Hepatocyte (in vitro differentiated cells): Measurements from ENCODE around the gene ATF6. TPM values are rescaled to one million over a fixed set of nuclear protein-coding genes. Genes with fewer than 3 reads are reported as not detected.

Experiments used
- DNase-seq: peaks from one replicate; pipeline ENCODE4 v3.0.0-alpha.2; 2016; ENCODE audit warnings: low spot score
- H2AFZ ChIP-seq: fragments of 200-600 bp; sonication (generic); 2 replicates; pipeline ENCODE4 v1.6.0; 2016; ENCODE audit warnings: antibody characterized with exemption, mild to moderate bottlenecking
- H3K27ac ChIP-seq: fragments of 200-600 bp; sonication (generic); 2 replicates; pipeline ENCODE4 v1.5.1; 2016; ENCODE audit warnings: mild to moderate bottlenecking
- H3K27me3 ChIP-seq: fragments of 200-600 bp; sonication (generic); 2 replicates; pipeline ENCODE4 v1.6.1; 2016
- H3K36me3 ChIP-seq: fragments of 200-600 bp; sonication (generic); replicated peaks from 2 replicates; pipeline ENCODE4 v1.5.1; 2016; ENCODE audit warnings: low read depth; ENCODE audit not compliant: insufficient read depth
- H3K4me1 ChIP-seq: fragments of 200-600 bp; sonication (generic); 2 replicates; pipeline ENCODE4 v1.5.1; 2016; ENCODE audit warnings: mild to moderate bottlenecking, moderate library complexity; ENCODE audit not compliant: insufficient read depth
- H3K4me2 ChIP-seq: fragments of 200-600 bp; sonication (generic); 2 replicates; pipeline ENCODE4 v1.6.0; 2016
- H3K4me3 ChIP-seq: fragments of 200-600 bp; sonication (generic); 2 replicates; pipeline ENCODE4 v1.5.1; 2016; ENCODE audit warnings: mild to moderate bottlenecking
- H3K79me2 ChIP-seq: fragments of 200-600 bp; sonication (generic); 2 replicates; pipeline ENCODE4 v1.6.0; 2017; ENCODE audit warnings: mild to moderate bottlenecking
- H3K9me2 ChIP-seq: fragments of 200-600 bp; sonication (generic); replicated peaks from 2 replicates; pipeline ENCODE4 v1.6.0; 2017; ENCODE audit warnings: mild to moderate bottlenecking; ENCODE audit not compliant: insufficient read depth
- H3K9me3 ChIP-seq: fragments of 200-600 bp; sonication (generic); 2 replicates; pipeline ENCODE4 v1.5.1; 2016; ENCODE audit warnings: low read depth, mild to moderate bottlenecking
- H4K20me1 ChIP-seq: fragments of 200-600 bp; sonication (generic); 2 replicates; pipeline ENCODE4 v1.6.0; 2016; ENCODE audit warnings: mild to moderate bottlenecking; ENCODE audit not compliant: insufficient read depth, poor library complexity, severe bottlenecking
- EZH2 ChIP-seq: fragments of 200-600 bp; sonication (generic); IDR thresholded peaks from 2 replicates; pipeline ENCODE4 v1.6.1; 2016; ENCODE audit warnings: antibody characterized with exemption, mild to moderate bottlenecking, borderline replicate concordance
- EZH2phosphoT487 ChIP-seq: fragments of 200-600 bp; sonication (generic); IDR thresholded peaks from one replicate; pipeline ENCODE4 v1.6.1; 2018; ENCODE audit warnings: antibody characterized with exemption, mild to moderate bottlenecking, low read depth, moderate library complexity; ENCODE audit not compliant: unreplicated experiment, severe bottlenecking
- WGBS: methylation state at CpG from one replicate; pipeline ENCODE4 v1.1.6; 2016; ENCODE audit warnings: low lambda C conversion rate; ENCODE audit errors: missing lambda C conversion rate; 5-methylcytosine and 5-hydroxymethylcytosine counted together
- polyA plus RNA-seq: library from polyadenylated mRNA; unstranded; fragments of >200 nt; fragmentation: Nextera tagmentation; extraction: Ambion mirVana; gene quantifications from 2 replicates; pipeline ENCODE4 v1.2.1, GENCODE V29; 2016
- total RNA-seq: library from RNA; depleted of rRNA; stranded (reverse); fragments of >200 nt; gene quantifications from 2 replicates; pipeline ENCODE4 v1.2.3, GENCODE V29; 2014
- TF ChIP-seq, protein P1 (sequence below): fragments of 200-600 bp; sonication (generic); IDR thresholded peaks from 2 replicates; pipeline ENCODE4 v1.5.1; 2016; ENCODE audit warnings: antibody characterized with exemption, mild to moderate bottlenecking; ENCODE audit not compliant: poor library complexity

ATF6 gene
- total and polyA plus RNA-seq, 2 experiments from 2014 or later: 15.3 to 29.8 TPM

DNA sequence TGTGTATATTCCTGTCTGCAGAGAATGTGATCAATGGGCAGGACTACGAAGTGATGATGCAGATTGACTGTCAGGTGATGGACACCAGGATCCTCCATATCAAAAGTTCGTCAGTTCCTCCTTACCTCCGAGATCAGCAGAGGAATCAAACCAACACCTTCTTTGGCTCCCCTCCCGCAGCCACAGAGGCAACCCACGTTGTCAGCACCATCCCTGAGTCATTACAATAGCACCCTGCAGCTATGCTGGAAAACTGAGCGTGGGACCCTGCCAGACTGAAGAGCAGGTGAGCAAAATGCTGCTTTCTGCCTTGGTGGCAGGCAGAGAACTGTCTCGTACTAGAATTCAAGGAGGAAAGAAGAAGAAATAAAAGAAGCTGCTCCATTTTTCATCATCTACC is 192.3 kb downstream of the ATF6 start:
- H3K79me2 ChIP-seq: no peaks in the 10 kb centered on the region
- H3K4me3 ChIP-seq: no peak overlapping the region
- no peaks in the 10 kb centered on the region for H3K9me3 ChIP-seq
- TF ChIP-seq EZH2: no peak
- TF ChIP-seq, protein P1, sequence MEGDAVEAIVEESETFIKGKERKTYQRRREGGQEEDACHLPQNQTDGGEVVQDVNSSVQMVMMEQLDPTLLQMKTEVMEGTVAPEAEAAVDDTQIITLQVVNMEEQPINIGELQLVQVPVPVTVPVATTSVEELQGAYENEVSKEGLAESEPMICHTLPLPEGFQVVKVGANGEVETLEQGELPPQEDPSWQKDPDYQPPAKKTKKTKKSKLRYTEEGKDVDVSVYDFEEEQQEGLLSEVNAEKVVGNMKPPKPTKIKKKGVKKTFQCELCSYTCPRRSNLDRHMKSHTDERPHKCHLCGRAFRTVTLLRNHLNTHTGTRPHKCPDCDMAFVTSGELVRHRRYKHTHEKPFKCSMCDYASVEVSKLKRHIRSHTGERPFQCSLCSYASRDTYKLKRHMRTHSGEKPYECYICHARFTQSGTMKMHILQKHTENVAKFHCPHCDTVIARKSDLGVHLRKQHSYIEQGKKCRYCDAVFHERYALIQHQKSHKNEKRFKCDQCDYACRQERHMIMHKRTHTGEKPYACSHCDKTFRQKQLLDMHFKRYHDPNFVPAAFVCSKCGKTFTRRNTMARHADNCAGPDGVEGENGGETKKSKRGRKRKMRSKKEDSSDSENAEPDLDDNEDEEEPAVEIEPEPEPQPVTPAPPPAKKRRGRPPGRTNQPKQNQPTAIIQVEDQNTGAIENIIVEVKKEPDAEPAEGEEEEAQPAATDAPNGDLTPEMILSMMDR: no peak
- TF ChIP-seq EZH2phosphoT487: no peak
- no peaks in the 10 kb centered on the region for H3K36me3 ChIP-seq
- H4K20me1 ChIP-seq: no peaks in the 10 kb centered on the region
- DNase-seq: no peak
- no peaks in the 10 kb centered on the region for H3K9me2 ChIP-seq
- H3K4me1 ChIP-seq: no peaks in the 10 kb centered on the region
- no peak overlapping the region for H3K27ac ChIP-seq
- no peak overlapping the region for H3K4me2 ChIP-seq
- no peaks in the 10 kb centered on the region for H3K27me3 ChIP-seq
- no peak overlapping the region for H2AFZ ChIP-seq
- WGBS: 75% methylated on average over 7 of the region's 7 CpGs

DNA sequence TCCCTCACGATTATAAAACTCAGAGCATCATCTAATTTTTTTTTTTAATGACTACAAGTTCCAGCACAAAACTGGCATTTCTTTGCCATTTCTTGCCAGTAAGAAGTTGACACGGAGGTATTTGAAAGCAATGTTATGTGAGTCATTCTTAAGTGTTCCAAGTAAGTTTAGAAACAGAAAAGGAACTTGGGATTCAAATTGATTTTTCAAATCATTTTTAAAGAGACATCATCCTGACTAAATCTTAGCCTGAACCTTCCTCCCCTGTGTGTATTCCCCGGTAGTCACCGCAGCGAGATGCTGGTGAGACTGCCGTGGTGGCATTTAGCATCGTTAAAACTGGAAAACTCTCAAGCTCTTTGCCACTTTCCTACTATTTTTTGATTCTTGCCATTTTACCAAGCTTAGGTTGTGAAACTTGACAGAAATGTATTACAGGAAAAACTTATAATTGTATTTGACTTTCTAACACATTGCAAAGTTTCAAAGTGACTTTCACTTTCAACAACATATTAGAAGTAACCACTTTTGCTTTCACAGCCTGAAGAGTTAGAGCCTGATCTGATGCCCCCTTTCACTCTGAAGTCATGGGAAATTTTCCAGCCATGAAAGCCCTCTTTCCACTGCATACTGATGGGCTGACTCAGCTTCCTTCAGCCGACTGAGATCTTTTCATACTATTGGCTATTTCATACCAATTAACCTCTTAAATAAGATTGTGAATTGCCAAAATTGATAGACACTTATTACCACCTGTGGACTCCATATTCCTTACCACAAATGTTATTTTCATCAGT is 196.2 kb downstream of the ATF6 start:
- no peaks in the 10 kb centered on the region for H3K36me3 ChIP-seq
- H2AFZ ChIP-seq: no peak overlapping the region
- H3K79me2 ChIP-seq: no peaks in the 10 kb centered on the region
- H3K27me3 ChIP-seq: no peaks in the 10 kb centered on the region
- DNase-seq: no peak
- H3K4me3 ChIP-seq: no peak overlapping the region
- H4K20me1 ChIP-seq: no peaks in the 10 kb centered on the region
- no peaks in the 10 kb centered on the region for H3K4me1 ChIP-seq
- 76% methylated on average over 8 of the region's 8 CpGs for WGBS
- H3K27ac ChIP-seq: no peak overlapping the region
- no peaks in the 10 kb centered on the region for H3K9me3 ChIP-seq
- no peaks in the 10 kb centered on the region for H3K9me2 ChIP-seq
- TF ChIP-seq, protein P1: no peak
- TF ChIP-seq EZH2phosphoT487: no peak
- TF ChIP-seq EZH2: no peak
- no peak overlapping the region for H3K4me2 ChIP-seq

DNA sequence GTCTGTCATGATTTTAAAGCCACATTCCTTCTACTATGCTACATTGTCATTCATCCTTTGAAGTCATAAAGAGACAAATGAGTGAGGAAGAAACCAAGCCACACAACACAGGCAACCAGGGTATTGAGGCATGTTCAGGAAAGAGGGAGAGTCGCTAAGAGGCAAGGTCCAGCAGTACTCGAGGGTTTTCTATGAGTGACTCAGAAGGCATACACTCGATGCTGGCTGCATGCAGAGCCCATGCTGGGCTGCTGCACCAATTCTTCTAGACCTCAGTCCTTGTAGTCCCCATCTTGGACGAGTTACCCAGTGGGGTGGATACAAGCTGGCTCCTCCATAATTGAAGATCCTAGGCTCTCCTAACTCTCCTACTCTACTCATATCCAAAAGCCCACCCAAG is 199.9 kb downstream of the ATF6 start:
- no peaks in the 10 kb centered on the region for H3K79me2 ChIP-seq
- TF ChIP-seq EZH2phosphoT487 (no peak), EZH2 (no peak)
- TF ChIP-seq, protein P1: no peak
- 92% methylated on average over 4 of the region's 4 CpGs for WGBS

More for the DNA sequence above, 199.9 kb downstream of the ATF6 start:
- Histone ChIP-seq H3K4me3 (no peak overlapping the region), H3K36me3 (no peaks in the 10 kb centered on the region), H3K4me2 (no peak overlapping the region), H3K27me3 (no peaks in the 10 kb centered on the region), H3K9me3 (no peaks in the 10 kb centered on the region), H3K9me2 (no peaks in the 10 kb centered on the region), H3K27ac (no peak overlapping the region), H2AFZ (no peak overlapping the region), H4K20me1 (no peaks in the 10 kb centered on the region), H3K4me1 (no peaks in the 10 kb centered on the region)
- no peak for DNase-seq
